Right lobe of liver (tissue), 4 donors: ENCODE data around the gene IGFBP2.

Experiments
- POLR2A ChIP-seq: fragments of 450-650 bp; IDR thresholded peaks from one replicate; pipeline ENCODE4 v1.6.1; 2017; ENCODE audit warnings: antibody characterized with exemption, mild to moderate bottlenecking
- TF ChIP-seq, protein P1 (sequence below), 4 donors: fragments of 200-600 bp in 3 of 4; fragments of 450-650 bp in 1 of 4; IDR thresholded peaks; one replicate each; pipeline versions ENCODE4 v1.5.1 to v1.8.0; 2016 to 2022; ENCODE audit warnings: antibody characterized with exemption in 4 of 4, mild to moderate bottlenecking in 2 of 4
- donor health status: DM: no; HTN: no; CAD: no.
- donor health status: DM: no; HTN: no; CAD: no.
- donor health status: DM: no; HTN: yes; CAD: no.

- TF ChIP-seq, protein P1, sequence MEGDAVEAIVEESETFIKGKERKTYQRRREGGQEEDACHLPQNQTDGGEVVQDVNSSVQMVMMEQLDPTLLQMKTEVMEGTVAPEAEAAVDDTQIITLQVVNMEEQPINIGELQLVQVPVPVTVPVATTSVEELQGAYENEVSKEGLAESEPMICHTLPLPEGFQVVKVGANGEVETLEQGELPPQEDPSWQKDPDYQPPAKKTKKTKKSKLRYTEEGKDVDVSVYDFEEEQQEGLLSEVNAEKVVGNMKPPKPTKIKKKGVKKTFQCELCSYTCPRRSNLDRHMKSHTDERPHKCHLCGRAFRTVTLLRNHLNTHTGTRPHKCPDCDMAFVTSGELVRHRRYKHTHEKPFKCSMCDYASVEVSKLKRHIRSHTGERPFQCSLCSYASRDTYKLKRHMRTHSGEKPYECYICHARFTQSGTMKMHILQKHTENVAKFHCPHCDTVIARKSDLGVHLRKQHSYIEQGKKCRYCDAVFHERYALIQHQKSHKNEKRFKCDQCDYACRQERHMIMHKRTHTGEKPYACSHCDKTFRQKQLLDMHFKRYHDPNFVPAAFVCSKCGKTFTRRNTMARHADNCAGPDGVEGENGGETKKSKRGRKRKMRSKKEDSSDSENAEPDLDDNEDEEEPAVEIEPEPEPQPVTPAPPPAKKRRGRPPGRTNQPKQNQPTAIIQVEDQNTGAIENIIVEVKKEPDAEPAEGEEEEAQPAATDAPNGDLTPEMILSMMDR (IDR thresholded peaks at IDR 0.05), result no peak
- no peak for TF ChIP-seq POLR2A
Measured at GRCh38 chr2:216607277-216607560, 26.0 kb upstream of the IGFBP2 start.
